Psoas muscle (tissue), 8 donors: ENCODE data around the gene FGGY. TPM values are rescaled to one million over a fixed set of nuclear protein-coding genes. Genes with fewer than 3 reads are reported as not detected.

Source experiments
- ATAC-seq, 4 donors: fragments of 200-7000 bp; cut with Tn5 transposase; one replicate each; pipeline ENCODE4 v1.9.1; 2020; ENCODE audit warnings: moderate library complexity in 3 of 4, mild to moderate bottlenecking in 2 of 4
- DNase-seq, 2 donors: peaks; one replicate each; pipeline ENCODE4 v3.0.0-alpha.2; 2020
- H3K27ac ChIP-seq: fragments of 200-600 bp; one replicate; pipeline ENCODE4 v1.8.0; 2022
- H3K27me3 ChIP-seq, 3 donors: fragments of 200-600 bp in 1 of 3; one replicate each; pipeline versions ENCODE4 v1.6.1 to v1.8.0; 2013 to 2022; ENCODE audit warnings: low read length in 2 of 3, mild to moderate bottlenecking in 2 of 3, moderate library complexity in 1 of 3; ENCODE audit not compliant: insufficient read depth in 3 of 3
- H3K36me3 ChIP-seq, 2 donors: fragments of 200-600 bp in 1 of 2; one replicate each; pipeline versions ENCODE4 v1.6.1 to v1.8.0; 2013 to 2022; ENCODE audit warnings: low read depth in 1 of 2, mild to moderate bottlenecking in 1 of 2, moderate library complexity in 1 of 2; ENCODE audit not compliant: insufficient read depth in 1 of 2
- H3K4me1 ChIP-seq: fragments of 200-600 bp; one replicate; pipeline ENCODE4 v1.8.0; 2022
- H3K4me3 ChIP-seq: fragments of 200-600 bp; one replicate; pipeline ENCODE4 v1.8.0; 2022; ENCODE audit warnings: mild to moderate bottlenecking
- H3K9me3 ChIP-seq: fragments of 200-600 bp; one replicate; pipeline ENCODE4 v1.8.0; 2022
- WGBS, 3 donors: extraction: QIAGEN DNeasy Blood & Tissue Kit; methylation state at CpG; one replicate each; pipeline versions ENCODE4 v1.1.6 to v1.1.7; 2013; 5-methylcytosine and 5-hydroxymethylcytosine counted together
- intact Hi-C, 2 donors: fragments of 100-400 bp; cut with DNase I; formaldehyde crosslinking; loops; one replicate each; pipeline versions ENCODE4 v1.11.0 to v1.14.2; 2022
- polyA plus RNA-seq, 3 donors: library from polyadenylated mRNA; stranded (reverse); fragments of 200-250 nt; gene quantifications; one replicate each; pipeline ENCODE4 v1.2.3, GENCODE V29; 2013
- total RNA-seq, 4 donors: library from RNA; stranded (reverse); fragmentation: NEBNext Ultra II Directional in 2 of 4; extraction: Animal tissue kit (Norgen Biotek cat#: 25700) in 2 of 4; gene quantifications; one replicate each; pipeline versions ENCODE4 v1.2.1 to v1.2.4, GENCODE V29; 2021 to 2023
- TF ChIP-seq, protein P1 (sequence below): fragments of 200-600 bp; IDR thresholded peaks from one replicate; pipeline ENCODE4 v1.8.0; 2022; ENCODE audit warnings: antibody characterized with exemption
- donor health status: healthy with polysubstance abuse.
- donor health status: DM: no; HTN: no; CAD: no; lungs with moderate emphysema.
- donor health status: Bipolar disorder and iron deficiency.
- donor health status: healthy.
- donor health status: DM: yes; HTN: yes; CAD: no.
- donor health status: DM: no; HTN: no; CAD: no.
- donor health status: DM: no; HTN: no; CAD: no.
- donor health status: DM: yes; HTN: yes; CAD: no.

Gene FGGY
- total and polyA plus RNA-seq, 7 donors: 11.9 to 72.2 (median 46.5) TPM

DNA sequence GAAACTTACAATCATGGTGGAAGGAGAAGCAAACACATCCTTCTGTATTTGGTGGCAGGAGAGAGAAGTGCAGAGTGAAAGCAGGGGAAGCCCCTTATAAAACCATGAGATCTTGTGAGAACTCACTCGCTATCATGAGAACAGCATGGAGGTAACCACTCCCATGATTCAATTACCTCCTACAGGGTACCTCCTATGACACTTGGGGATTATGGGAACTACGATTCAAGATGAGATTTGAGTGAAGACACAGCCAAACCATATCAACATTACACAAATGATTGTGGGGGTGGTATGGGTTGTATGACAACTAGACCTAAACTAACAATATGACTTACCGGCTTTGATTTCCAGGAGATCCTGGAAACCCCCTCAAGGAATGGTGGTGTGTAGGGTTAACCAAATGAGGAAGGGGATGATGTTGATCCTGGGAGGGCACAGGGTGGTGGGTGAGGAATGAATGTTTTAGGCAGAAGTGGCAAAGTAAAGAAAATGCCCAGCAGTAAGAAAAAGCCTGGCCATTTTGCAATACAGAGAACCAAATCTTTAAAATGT is 80.5 kb downstream of the FGGY start:
- no peaks in the 10 kb centered on the region for H3K9me3 ChIP-seq
- TF ChIP-seq, protein P1, sequence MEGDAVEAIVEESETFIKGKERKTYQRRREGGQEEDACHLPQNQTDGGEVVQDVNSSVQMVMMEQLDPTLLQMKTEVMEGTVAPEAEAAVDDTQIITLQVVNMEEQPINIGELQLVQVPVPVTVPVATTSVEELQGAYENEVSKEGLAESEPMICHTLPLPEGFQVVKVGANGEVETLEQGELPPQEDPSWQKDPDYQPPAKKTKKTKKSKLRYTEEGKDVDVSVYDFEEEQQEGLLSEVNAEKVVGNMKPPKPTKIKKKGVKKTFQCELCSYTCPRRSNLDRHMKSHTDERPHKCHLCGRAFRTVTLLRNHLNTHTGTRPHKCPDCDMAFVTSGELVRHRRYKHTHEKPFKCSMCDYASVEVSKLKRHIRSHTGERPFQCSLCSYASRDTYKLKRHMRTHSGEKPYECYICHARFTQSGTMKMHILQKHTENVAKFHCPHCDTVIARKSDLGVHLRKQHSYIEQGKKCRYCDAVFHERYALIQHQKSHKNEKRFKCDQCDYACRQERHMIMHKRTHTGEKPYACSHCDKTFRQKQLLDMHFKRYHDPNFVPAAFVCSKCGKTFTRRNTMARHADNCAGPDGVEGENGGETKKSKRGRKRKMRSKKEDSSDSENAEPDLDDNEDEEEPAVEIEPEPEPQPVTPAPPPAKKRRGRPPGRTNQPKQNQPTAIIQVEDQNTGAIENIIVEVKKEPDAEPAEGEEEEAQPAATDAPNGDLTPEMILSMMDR: no peak
- H3K27ac ChIP-seq: no peak overlapping the region
- no peak overlapping the region for H3K4me3 ChIP-seq
- H3K4me1 ChIP-seq: no peaks in the 10 kb centered on the region
- DNase-seq (no peak), ATAC-seq (no peak)
- no peaks in the 10 kb centered on the region for H3K36me3 ChIP-seq
- no peaks in the 10 kb centered on the region for H3K27me3 ChIP-seq
- WGBS, 3 donors: 96 to 98% (median 97%) methylated on average over 3 of the region's 3 CpGs
- intact Hi-C loops: no loop called here

DNA sequence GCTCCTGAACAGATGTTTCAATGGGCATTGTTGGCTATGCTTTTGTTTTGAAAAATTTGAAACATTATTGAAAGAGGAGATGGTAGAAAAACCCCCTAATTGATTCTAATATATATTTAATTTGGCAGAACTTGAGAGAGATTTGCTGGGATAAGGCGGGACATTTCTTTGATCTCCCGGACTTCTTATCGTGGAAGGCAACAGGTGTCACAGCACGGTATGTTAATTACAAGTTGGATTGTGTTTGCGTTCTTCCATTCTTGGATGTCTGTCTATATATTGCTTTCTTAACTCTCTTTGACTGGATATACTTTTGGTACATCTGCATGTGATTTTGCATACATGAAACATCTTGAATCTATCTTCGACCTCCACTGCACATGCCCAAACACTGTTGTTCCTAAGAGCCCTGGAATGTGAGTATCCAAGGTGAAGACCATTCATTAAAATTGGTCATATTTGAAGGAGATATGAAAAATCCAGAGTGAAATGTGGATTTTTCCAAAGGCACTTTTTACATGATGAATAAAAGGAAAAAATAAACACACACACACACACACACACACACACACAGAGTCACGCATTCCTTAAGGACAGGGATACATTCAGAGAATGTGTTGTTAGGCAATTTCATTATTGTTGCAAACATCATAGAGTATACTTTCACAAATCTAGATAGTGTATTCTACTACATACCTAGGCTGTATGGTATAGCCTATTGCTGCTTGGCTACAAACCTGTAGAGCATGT is 81.9 kb downstream of the FGGY start:
- H3K9me3 ChIP-seq: no peaks in the 10 kb centered on the region
- DNase-seq (no peak), ATAC-seq (no peak)
- no peak overlapping the region for H3K4me3 ChIP-seq
- 60 to 79% (median 67%) methylated on average over 7 of the region's 7 CpGs for WGBS, 3 donors
- H3K27me3 ChIP-seq: no peaks in the 10 kb centered on the region
- intact Hi-C loops: no loop called here
- H3K27ac ChIP-seq: no peak overlapping the region
- TF ChIP-seq, protein P1: no peak
- H3K36me3 ChIP-seq: no peaks in the 10 kb centered on the region
- no peaks in the 10 kb centered on the region for H3K4me1 ChIP-seq

DNA sequence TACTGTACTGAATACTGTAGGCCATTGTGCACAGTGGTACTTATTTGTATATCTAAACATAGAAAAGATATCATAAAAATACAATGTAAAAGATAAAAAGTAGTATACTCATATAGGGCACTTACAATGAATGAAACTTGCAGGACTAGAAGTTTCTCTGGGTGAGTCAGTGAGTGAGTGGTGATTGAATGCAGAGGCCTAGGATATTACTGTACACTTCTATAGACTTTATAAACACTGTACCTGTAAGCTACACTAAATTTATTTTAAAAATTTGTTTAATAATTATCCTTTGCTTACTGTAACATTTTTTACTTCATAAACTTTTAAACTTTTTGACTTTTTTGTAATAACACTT is 82.5 kb downstream of the FGGY start:
- DNase-seq (no peak), ATAC-seq (no peak)
- no peaks in the 10 kb centered on the region for H3K36me3 ChIP-seq
- no peaks in the 10 kb centered on the region for H3K9me3 ChIP-seq
- intact Hi-C loops: no loop called here
- H3K27ac ChIP-seq: no peak overlapping the region
- TF ChIP-seq, protein P1: no peak
- no peaks in the 10 kb centered on the region for H3K4me1 ChIP-seq
- H3K4me3 ChIP-seq: no peak overlapping the region
- H3K27me3 ChIP-seq: no peaks in the 10 kb centered on the region

DNA sequence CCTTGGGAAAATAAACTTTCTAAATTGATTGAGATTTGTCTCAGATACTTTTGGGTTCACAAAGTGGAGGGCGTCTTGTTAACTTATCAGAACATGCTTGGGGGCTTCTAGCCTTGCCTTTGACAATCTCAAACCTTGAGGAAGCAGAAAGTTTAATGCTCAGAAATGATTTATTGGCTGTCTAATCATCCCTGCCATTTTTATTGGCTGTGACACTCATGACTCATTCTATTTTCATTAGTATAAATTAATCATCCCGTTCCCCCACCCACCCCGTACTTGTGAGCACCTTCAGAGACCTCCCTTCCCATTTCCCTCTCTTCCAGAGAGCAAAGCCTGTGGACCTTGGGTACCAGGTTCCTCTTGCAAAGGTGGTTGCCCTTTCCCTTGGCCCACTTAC is 87.1 kb downstream of the FGGY start:
- Histone ChIP-seq H3K27ac (no peak overlapping the region), H3K36me3 (no peaks in the 10 kb centered on the region), H3K4me3 (no peak overlapping the region), H3K27me3 (no peaks in the 10 kb centered on the region), H3K4me1 (peaks cover 7% of the 10 kb centered on the region), H3K9me3 (no peaks in the 10 kb centered on the region)
- DNase-seq (no peak), ATAC-seq (no peak)
- intact Hi-C loops: no loop called here
- TF ChIP-seq, protein P1: no peak
- WGBS, 3 donors: 83 to 88% (median 87%) methylated on average over 3 of the region's 3 CpGs

DNA sequence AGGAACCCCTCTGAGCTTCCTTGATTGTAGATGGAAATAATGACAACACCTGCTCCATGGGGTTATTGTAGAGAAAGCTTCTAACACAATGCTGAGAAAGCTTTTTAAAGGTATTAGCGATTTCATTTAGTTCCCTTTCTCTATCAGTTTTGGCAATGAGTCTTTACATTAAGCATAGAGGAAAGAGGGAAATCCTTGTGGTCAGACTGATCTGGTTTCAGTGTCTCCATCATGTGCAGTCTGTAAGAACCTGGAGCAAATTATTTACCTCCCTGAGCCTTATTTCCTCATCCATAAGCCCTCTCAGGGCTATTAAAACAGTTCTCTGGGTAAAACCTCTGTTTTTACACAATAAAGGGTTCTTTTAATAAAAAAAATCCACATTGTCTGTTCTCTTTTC is 87.5 kb downstream of the FGGY start:
- TF ChIP-seq, protein P1: no peak
- intact Hi-C loops: no loop called here
- WGBS, 3 donors: 60 to 73% (median 62%) methylated on average over 1 of the region's 1 CpG
- no peaks in the 10 kb centered on the region for H3K9me3 ChIP-seq
- no peaks in the 10 kb centered on the region for H3K36me3 ChIP-seq
- ATAC-seq (no peak), DNase-seq (no peak)
- H3K4me3 ChIP-seq: no peak overlapping the region
- H3K4me1 ChIP-seq: peaks cover 7% of the 10 kb centered on the region
- no peaks in the 10 kb centered on the region for H3K27me3 ChIP-seq
- H3K27ac ChIP-seq: no peak overlapping the region
